ELR (cell line): ENCODE results near the gene SKIC3.
A peak's percentile ranks its signal among the peaks of the same experiment; 100 is the strongest.

Source experiments
- DNase-seq: peaks from one replicate; pipeline ENCODE4 v3.0.0-alpha.2; 2015; ENCODE audit warnings: low read depth

The SKIC3 gene

GRCh38 chr5:95530416-95530815 is 24.4 kb downstream of the SKIC3 start:
- DNase-seq, result peak; percentile 94

- no peak for DNase-seq
Observed at GRCh38 chr5:95528565-95528964, 26.2 kb downstream of the SKIC3 start.

GRCh38 chr5:95526871-95527270 is 27.9 kb downstream of the SKIC3 start:
- peak; percentile 20 for DNase-seq

GRCh38 chr5:95524423-95524822 is 30.4 kb downstream of the SKIC3 start:
- no peak for DNase-seq

GRCh38 chr5:95520206-95520605 is 34.6 kb downstream of the SKIC3 start:
- DNase-seq, result no peak

- no peak for DNase-seq
Observed at GRCh38 chr5:95519681-95520080, 35.1 kb downstream of the SKIC3 start.

- no peak for DNase-seq
Observed at GRCh38 chr5:95519151-95519550, 35.6 kb downstream of the SKIC3 start.

GRCh38 chr5:95518417-95518816 is 36.4 kb downstream of the SKIC3 start:
- DNase-seq, result no peak

GRCh38 chr5:95511606-95512005 is 43.2 kb downstream of the SKIC3 start:
- DNase-seq, result no peak

- DNase-seq, result no peak
Observed at GRCh38 chr5:95508550-95508949, 46.2 kb downstream of the SKIC3 start.
